NCI-H1417 (cell line): ENCODE measurements around the gene SCAP.

Experiments used
- DNase-seq, 3 experiments: peaks; one replicate each; lab custom pipeline; 2025; lab: John Stamatoyannopoulos, UW

The SCAP gene

GRCh38 chr3:47414161-47414564 is 61.6 kb downstream of the SCAP start:
- DNase-seq: no peak

- no peak for DNase-seq
These were observed 62.0 kb downstream of the SCAP start for GRCh38 chr3:47413751-47414150.

DNA sequence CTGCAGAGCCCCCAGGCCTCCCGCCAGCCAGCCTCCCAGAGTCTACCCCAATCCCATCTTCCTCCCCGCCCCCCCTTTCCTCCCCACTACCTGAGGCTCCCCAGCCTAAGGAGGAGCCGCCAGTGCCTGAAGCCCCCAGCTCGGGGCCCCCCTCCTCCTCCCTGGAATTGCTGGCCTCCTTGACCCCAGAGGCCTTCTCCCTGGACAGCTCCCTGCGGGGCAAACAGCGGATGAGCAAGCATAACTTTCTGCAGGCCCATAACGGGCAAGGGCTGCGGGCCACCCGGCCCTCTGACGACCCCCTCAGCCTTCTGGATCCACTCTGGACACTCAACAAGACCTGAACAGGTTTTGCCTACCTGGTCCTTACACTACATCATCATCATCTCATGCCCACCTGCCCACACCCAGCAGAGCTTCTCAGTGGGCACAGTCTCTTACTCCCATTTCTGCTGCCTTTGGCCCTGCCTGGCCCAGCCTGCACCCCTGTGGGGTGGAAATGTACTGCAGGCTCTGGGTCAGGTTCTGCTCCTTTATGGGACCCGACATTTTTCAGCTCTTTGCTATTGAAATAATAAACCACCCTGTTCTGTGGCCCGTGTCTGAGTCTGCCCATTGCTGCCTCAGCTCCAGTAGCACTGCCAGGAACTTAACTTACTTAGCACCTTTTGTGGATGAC is 62.8 kb downstream of the SCAP start:
- DNase-seq: no peak

DNA sequence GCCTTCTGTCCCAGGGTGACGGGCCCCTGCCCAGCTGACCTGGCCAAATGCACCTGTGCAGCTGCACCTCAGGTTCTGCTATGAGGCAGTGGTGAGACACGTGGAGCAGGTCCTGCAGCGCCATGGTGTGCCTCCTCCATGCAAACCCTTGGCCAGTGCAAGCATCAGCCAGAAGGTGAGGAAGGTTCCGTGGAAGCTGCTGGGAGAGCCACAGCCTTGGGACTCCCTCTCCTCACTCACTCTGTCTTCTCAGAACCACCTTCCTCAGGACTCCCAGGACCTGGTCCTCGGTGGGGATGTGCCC is 63.3 kb downstream of the SCAP start:
- no peak for DNase-seq

- no peak for DNase-seq
These were observed 63.9 kb downstream of the SCAP start for GRCh38 chr3:47411696-47412452.

GRCh38 chr3:47410801-47411646 is 64.7 kb downstream of the SCAP start:
- DNase-seq: no peak

DNA sequence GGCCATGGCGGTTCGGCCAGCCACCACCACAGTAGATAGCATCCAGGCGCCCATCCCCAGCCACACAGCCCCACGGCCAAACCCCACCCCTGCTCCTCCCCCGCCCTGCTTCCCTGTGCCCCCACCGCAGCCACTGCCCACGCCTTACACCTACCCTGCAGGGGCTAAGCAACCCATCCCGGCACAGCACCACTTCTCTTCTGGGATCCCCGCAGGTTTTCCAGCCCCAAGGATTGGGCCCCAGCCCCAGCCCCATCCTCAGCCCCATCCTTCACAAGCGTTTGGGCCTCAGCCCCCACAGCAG is 65.4 kb downstream of the SCAP start:
- DNase-seq: no peak

- no peak for DNase-seq
These were observed 65.9 kb downstream of the SCAP start for GRCh38 chr3:47409688-47410416.

DNA sequence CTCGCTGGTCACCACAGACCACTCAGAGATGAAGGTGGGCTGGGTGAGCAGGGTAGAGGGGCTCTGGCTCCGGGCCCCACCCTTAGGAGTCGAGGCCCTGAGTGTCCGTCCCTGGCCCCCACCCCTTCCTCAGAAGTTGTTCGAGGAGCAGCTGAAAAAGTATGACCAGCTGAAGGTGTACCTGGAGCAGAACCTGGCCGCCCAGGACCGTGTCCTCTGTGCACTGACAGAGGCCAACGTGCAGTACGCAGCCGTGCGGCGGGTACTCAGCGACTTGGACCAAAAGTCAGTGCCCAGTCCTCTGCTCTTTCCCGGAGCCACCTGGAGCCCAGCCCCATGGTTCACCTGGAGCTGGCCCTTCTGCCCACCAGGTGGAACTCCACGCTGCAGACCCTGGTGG is 66.5 kb downstream of the SCAP start:
- no peak for DNase-seq

GRCh38 chr3:47408839-47409229 is 66.9 kb downstream of the SCAP start:
- DNase-seq: no peak

- no peak for DNase-seq
These were observed 67.6 kb downstream of the SCAP start for GRCh38 chr3:47407896-47408838.

- no peak for DNase-seq
These were observed 68.5 kb downstream of the SCAP start for GRCh38 chr3:47407237-47407636.

- DNase-seq: no peak
These were observed 69.0 kb downstream of the SCAP start for GRCh38 chr3:47406762-47407149.

DNA sequence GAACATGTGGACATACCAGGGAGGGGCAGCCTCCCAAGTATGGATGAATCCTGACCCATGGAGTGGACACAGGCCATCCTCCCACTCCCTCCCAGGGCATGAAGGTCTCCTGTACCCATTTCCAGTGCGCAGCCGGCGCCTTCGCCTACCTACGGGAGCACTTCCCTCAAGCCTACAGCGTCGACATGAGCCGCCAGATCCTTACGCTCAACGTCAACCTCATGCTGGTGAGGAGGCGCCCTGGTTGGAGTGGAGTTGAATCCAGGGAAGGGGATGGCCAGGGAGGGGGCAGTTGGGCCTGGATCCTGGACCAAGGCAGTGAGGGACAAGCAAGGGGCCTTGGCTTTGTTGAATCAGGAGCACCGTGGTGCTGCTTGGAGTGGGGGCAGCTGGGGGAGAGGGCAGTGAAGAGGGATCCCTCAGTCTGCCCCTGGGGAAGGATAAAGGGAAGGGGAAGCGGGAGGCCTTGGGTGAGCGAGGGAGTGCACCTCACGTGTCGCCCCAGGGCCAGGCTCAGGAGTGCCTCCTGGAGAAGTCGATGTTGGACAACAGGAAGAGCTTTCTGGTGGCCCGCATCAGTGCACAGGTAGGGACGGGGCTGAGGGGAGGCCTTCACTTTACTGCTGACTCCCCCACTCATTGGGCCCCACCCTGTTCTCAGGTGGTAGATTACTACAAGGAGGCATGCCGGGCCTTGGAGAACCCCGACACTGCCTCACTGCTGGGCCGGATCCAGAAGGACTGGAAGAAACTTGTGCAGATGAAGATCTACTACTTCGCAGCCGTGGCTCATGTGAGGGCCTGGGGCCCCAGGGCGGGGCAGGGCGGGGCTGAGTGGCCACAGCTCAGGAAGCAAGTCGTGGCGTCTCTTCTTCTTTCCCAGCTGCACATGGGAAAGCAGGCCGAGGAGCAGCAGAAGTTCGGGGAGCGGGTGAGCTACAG is 69.7 kb downstream of the SCAP start:
- no peak for DNase-seq

- no peak for DNase-seq
These were observed 70.6 kb downstream of the SCAP start for GRCh38 chr3:47404955-47405790.

DNA sequence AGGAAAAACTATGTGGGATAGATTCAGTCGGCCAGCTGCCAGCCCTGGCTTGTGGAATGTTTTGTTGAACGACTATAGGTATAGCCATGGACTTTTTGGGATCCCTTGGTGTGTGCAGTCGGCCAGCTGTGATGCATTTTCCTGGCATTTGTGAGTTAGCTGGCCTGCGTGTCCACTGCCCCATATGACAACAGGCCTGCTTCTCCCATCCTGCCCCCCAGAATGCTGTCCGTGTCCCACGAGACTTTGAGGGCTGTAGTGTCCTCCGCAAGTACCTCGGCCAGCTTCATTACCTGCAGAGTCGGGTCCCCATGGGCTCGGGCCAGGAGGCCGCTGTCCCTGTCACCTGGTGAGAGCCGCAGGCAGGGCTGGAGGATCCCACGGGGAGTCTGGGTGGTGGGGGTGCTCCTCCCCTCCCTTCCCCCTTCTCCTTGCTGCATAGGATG is 71.3 kb downstream of the SCAP start:
- DNase-seq: no peak

GRCh38 chr3:47399531-47400270 is 76.0 kb downstream of the SCAP start:
- no peak for DNase-seq

DNA sequence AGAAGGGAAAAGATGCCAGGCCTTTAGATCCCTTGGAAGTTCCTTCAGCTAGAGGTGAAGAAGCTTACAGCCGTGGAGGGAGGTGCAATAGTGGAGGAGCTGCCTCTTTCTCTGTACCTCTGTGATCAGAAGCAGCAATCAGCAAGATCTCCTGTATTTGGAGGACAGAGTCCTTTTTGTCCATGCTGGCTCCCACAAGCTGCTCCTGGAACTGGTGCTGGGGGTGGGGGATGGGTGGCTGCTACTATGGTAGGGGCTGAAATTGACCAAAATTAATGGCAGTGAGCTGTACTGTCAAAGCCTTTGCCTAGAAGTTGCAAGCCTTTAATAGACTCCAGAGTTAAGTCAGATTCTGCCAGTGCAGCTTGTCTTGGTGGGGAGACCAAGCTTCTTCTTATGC is 76.7 kb downstream of the SCAP start:
- no peak for DNase-seq

GRCh38 chr3:47398228-47398627 is 77.5 kb downstream of the SCAP start:
- no peak for DNase-seq
